ENCODE results near the gene GCN1.

GRCh38 chr12:120158351-120158750 is 36.2 kb downstream of the GCN1 start:
- no peak for TF ChIP-seq CTCF (IDR thresholded peaks at IDR 0.05)
- TF ChIP-seq POLR2A (IDR thresholded peaks at IDR 0.05): no peak

Measured in body of pancreas (tissue), 4 donors.